B cell (primary cell): Measurements from ENCODE around the gene PFDN2. TPM values are rescaled to one million over a fixed set of nuclear protein-coding genes. Genes with fewer than 3 reads are reported as not detected.

Experiments
- ATAC-seq: fragments of 200-7000 bp; cut with Tn5 transposase; one replicate; pipeline ENCODE4 v1.10.0; 2021; ENCODE audit warnings: low read depth, mild to moderate bottlenecking, moderate number of reproducible peaks, moderate library complexity
- CTCF ChIA-PET: fragments of 350-600 bp; sonication (Branson Sonifier 250); formaldehyde crosslinking; loops from one replicate; lab custom pipeline; 2021; ENCODE audit warnings: antibody characterized with exemption, inconsistent platforms; lab: Charles Lee
- POLR2A ChIA-PET: fragments of 350-600 bp; sonication (Branson Sonifier 250); formaldehyde crosslinking; loops from one replicate; lab custom pipeline; 2021; ENCODE audit warnings: antibody characterized with exemption; lab: Charles Lee
- DNase-seq: peaks from one replicate; pipeline ENCODE4 v3.0.0; 2013
- H2AFZ ChIP-seq: 2 replicates; pipeline ENCODE4 v1.6.1; 2012; ENCODE audit warnings: mild to moderate bottlenecking, low read depth, low read length; ENCODE audit not compliant: insufficient read depth, poor library complexity, severe bottlenecking
- H3K27ac ChIP-seq, 2 donors: 1 replicate in 1 of 2; 2 replicates in 1 of 2; pipeline ENCODE4 v1.5.1; 2012 to 2013; ENCODE audit warnings: low read length in 2 of 2, mild to moderate bottlenecking in 2 of 2, moderate library complexity in 1 of 2
- H3K27me3 ChIP-seq, 4 experiments: fragments of 200-600 bp in 1 of 4; sonication (generic) in 1 of 4; replicated peaks in 1 of 4; 1 replicate in 2 of 4; 2 replicates in 2 of 4; pipeline versions ENCODE4 v1.6.1 to v1.7.0; 2013 to 2016; ENCODE audit warnings: low read length in 3 of 4, mild to moderate bottlenecking in 2 of 4, mixed read lengths in 1 of 4, moderate library complexity in 1 of 4; ENCODE audit not compliant: insufficient read depth in 4 of 4, control insufficient read depth in 3 of 4; ENCODE audit errors: control extremely low read depth in 1 of 4
- H3K36me3 ChIP-seq, 2 experiments: replicated peaks in 1 of 2; 1 replicate in 1 of 2; 2 replicates in 1 of 2; pipeline versions ENCODE4 v1.6.1 to v1.7.1; 2013; ENCODE audit warnings: low read length in 1 of 2; ENCODE audit not compliant: insufficient read depth in 2 of 2, control insufficient read depth in 1 of 2; ENCODE audit errors: control extremely low read depth in 1 of 2, extremely low read depth in 1 of 2
- H3K4me1 ChIP-seq, 2 donors: fragments of 200-600 bp in 1 of 2; sonication (generic) in 1 of 2; 1 replicate in 1 of 2; 2 replicates in 1 of 2; pipeline versions ENCODE4 v1.5.1 to v1.6.1; 2013 to 2017; ENCODE audit warnings: low read length in 2 of 2; ENCODE audit not compliant: control insufficient read depth in 2 of 2, insufficient read depth in 2 of 2
- H3K4me2 ChIP-seq: replicated peaks from 2 replicates; pipeline ENCODE3; 2012; ENCODE audit warnings: mild to moderate bottlenecking, low read depth, low read length; ENCODE audit not compliant: poor library complexity, severe bottlenecking
- H3K4me3 ChIP-seq, 5 experiments: fragments of 200-600 bp in 1 of 5; sonication (generic) in 1 of 5; 1 replicate in 3 of 5; 2 replicates in 2 of 5; pipeline versions ENCODE4 v1.5.1 to v1.7.0; 2011 to 2016; ENCODE audit warnings: low read length in 4 of 5, mild to moderate bottlenecking in 4 of 5, low read depth in 2 of 5, control low read depth in 1 of 5, moderate library complexity in 1 of 5; ENCODE audit not compliant: insufficient read depth in 1 of 5; ENCODE audit errors: control extremely low read depth in 1 of 5, extremely low read depth in 1 of 5
- H3K79me2 ChIP-seq: fragments of 200-600 bp; sonication (generic); one replicate; pipeline ENCODE4 v1.6.0; 2016; ENCODE audit warnings: low read length; ENCODE audit not compliant: control insufficient read depth, insufficient read depth
- H3K9ac ChIP-seq: fragments of 200-600 bp; sonication (generic); 2 replicates; pipeline ENCODE4 v1.6.1; 2017; ENCODE audit warnings: mild to moderate bottlenecking, low read length, moderate library complexity
- H3K9me3 ChIP-seq, 3 donors: one replicate each; pipeline versions ENCODE4 v1.6.1 to v1.7.1; 2013; ENCODE audit warnings: low read length in 2 of 3; ENCODE audit not compliant: control insufficient read depth in 2 of 3, insufficient read depth in 1 of 3; ENCODE audit errors: control extremely low read depth in 1 of 3
- H4K20me1 ChIP-seq: 2 replicates; pipeline ENCODE4 v1.6.0; 2012; ENCODE audit warnings: mild to moderate bottlenecking, low read length; ENCODE audit not compliant: insufficient read depth, control insufficient read depth, poor library complexity, severe bottlenecking
- H3K27ac Mint-ChIP-seq: one replicate; pipeline ENCODE4 v1.8.0; 2021; ENCODE audit warnings: mixed read lengths
- H3K27me3 Mint-ChIP-seq: one replicate; pipeline ENCODE4 v1.8.0; 2021; ENCODE audit warnings: mixed read lengths
- H3K4me1 Mint-ChIP-seq: one replicate; pipeline ENCODE4 v1.8.0; 2021; ENCODE audit warnings: mixed read lengths
- H3K4me3 Mint-ChIP-seq: one replicate; pipeline ENCODE4 v1.8.0; 2021; ENCODE audit warnings: mixed read lengths
- H3K9me3 Mint-ChIP-seq: one replicate; pipeline ENCODE4 v1.8.0; 2022; ENCODE audit warnings: mixed read lengths; ENCODE audit not compliant: insufficient read depth
- CTCF ChIP-seq: fragments of 200-600 bp; IDR thresholded peaks from one replicate; pipeline ENCODE4 v1.8.0; 2022; ENCODE audit warnings: antibody characterized with exemption, mild to moderate bottlenecking
- EZH2 ChIP-seq: IDR thresholded peaks from 2 replicates; pipeline ENCODE4 v1.6.1; 2012; ENCODE audit warnings: borderline replicate concordance, low read depth, mild to moderate bottlenecking, moderate library complexity, low read length; ENCODE audit not compliant: insufficient read depth, poor library complexity, severe bottlenecking
- whole genome bisulfite sequencing: methylation state at CpG from one replicate; pipeline ENCODE4 v1.1.5; 2013; ENCODE audit warnings: missing lambda C conversion rate; ENCODE audit not compliant: insufficient coverage; 5-methylcytosine and 5-hydroxymethylcytosine counted together
- intact Hi-C: fragments of 100-400 bp; cut with micrococcal nuclease; formaldehyde crosslinking; loops from one replicate; pipeline ENCODE4 v1.10.0; 2022
- polyA plus RNA-seq: library from polyadenylated mRNA; depleted of rRNA; stranded (reverse); fragments of >200 nt; gene quantifications from 2 replicates; pipeline ENCODE4 v1.2.3, GENCODE V29; 2012
- total RNA-seq, 2 donors: library from RNA; stranded (reverse); fragments of 120-200 nt in 1 of 2; gene quantifications; 1 replicate in 1 of 2; 2 replicates in 1 of 2; pipeline versions ENCODE4 v1.2.3 to v1.2.4, GENCODE V29; 2013 to 2022

Gene PFDN2
- total and polyA plus RNA-seq, 2 donors (not counting 1 experiment from before 2014, with no cell fraction given): 29.9 to 43.2 TPM

GRCh38 chr1:161131523-161132409, 13.9 kb upstream of the PFDN2 start:
- no peaks in the 10 kb centered on the region for H3K9me3 Mint-ChIP-seq
- WGBS: under 1% methylated on average over 19 of the region's 22 CpGs
- peak overlapping the region; percentile 82 for H3K9ac ChIP-seq
- peak overlapping the region; percentile 56 to 100 (median 86) for H3K4me3 ChIP-seq
- no peaks in the 10 kb centered on the region for H3K27me3 ChIP-seq
- H4K20me1 ChIP-seq: no peaks in the 10 kb centered on the region
- H3K9me3 ChIP-seq: no peaks in the 10 kb centered on the region
- peak overlapping the region; percentile 98 for H3K4me2 ChIP-seq
- H3K27ac Mint-ChIP-seq: no peak overlapping the region
- peak overlapping the region; percentile 83 to 89 for H3K27ac ChIP-seq
- no peaks in the 10 kb centered on the region for H3K27me3 Mint-ChIP-seq
- peaks cover 18 to 27% of the 10 kb centered on the region in 2 donors for H3K4me1 ChIP-seq
- H2AFZ ChIP-seq: peak overlapping the region; percentile 89
- ATAC-seq: no peak
- H3K4me1 Mint-ChIP-seq: peaks cover 43% of the 10 kb centered on the region
- DNase-seq: no peak
- H3K36me3 ChIP-seq: peaks cover 2 to 32% of the 10 kb centered on the region in 2 experiments
- no peak overlapping the region for H3K4me3 Mint-ChIP-seq
- ChIA-PET POLR2A (interaction anchor here (0.5 to 2.3 kb wide), 7 partner anchors 14 to 113 kb away, joined by 3 to 12 read pairs (median 5); partner anchors contain the start of genes ARHGAP30, NIT1, PFDN2 and UFC1), CTCF (interaction anchor here (0.8 to 10.0 kb wide), 9 partner anchors 14 to 141 kb away, joined by 3 to 82 read pairs (median 4); partner anchors contain the start of genes ARHGAP30, NIT1, PFDN2 and PPOX)
- peaks cover 59% of the 10 kb centered on the region for H3K79me2 ChIP-seq
- TF ChIP-seq CTCF (no peak), EZH2 (no peak)
- intact Hi-C loops: loop anchor here (1.0 to 10.0 kb wide), 11 partner anchors 13 to 417 kb away; partner anchors contain the start of genes ARHGAP30, CD48, KLHDC9 and NDUFS2
